ENCODE data around the gene SORCS1.

GRCh38 chr10:106728232-106728631 is 436.3 kb downstream of the SORCS1 start:
- TF ChIP-seq CTCF (optimal IDR thresholded peaks at IDR 0.05 in 1 of 3, IDR thresholded peaks at IDR 0.05 in 1 of 3, conservative IDR thresholded peaks at IDR 0.05 in 1 of 3; ENCODE audit: extremely low read depth in 1 of 3, insufficient read depth in 2 of 3, low read length in 3 of 3), result no peak
- no peak for TF ChIP-seq EZH2 (IDR thresholded peaks at IDR 0.05; ENCODE audit: low read length)

All from keratinocyte (primary cell).